ENCODE results near the gene TIMD4.
"Not testable (repeated sequence)": the region's sequence is repeated elsewhere in the genome, so short reads cannot be mapped to it uniquely, and the experiment has no call there.

Gene TIMD4

GRCh38 chr5:156974328-156974727, 11.3 kb upstream of the TIMD4 start:
- TF ChIP-seq CTCF (IDR thresholded peaks at IDR 0.05; ENCODE audit: low read depth, low read length): no peak
- no peak for TF ChIP-seq POLR2A (IDR thresholded peaks at IDR 0.05; ENCODE audit: extremely low read depth, insufficient read length)
- no peak for TF ChIP-seq MAX (IDR thresholded peaks at IDR 0.05; ENCODE audit: low read depth, low read length)
- no peak for TF ChIP-seq MYC (IDR thresholded peaks at IDR 0.05; ENCODE audit: low read depth, low read length)
- DNase-seq (ENCODE audit: low read depth): no peak
- no peak overlapping the region for H3K4me3 ChIP-seq (ENCODE audit: low read depth, low read length)

DNA sequence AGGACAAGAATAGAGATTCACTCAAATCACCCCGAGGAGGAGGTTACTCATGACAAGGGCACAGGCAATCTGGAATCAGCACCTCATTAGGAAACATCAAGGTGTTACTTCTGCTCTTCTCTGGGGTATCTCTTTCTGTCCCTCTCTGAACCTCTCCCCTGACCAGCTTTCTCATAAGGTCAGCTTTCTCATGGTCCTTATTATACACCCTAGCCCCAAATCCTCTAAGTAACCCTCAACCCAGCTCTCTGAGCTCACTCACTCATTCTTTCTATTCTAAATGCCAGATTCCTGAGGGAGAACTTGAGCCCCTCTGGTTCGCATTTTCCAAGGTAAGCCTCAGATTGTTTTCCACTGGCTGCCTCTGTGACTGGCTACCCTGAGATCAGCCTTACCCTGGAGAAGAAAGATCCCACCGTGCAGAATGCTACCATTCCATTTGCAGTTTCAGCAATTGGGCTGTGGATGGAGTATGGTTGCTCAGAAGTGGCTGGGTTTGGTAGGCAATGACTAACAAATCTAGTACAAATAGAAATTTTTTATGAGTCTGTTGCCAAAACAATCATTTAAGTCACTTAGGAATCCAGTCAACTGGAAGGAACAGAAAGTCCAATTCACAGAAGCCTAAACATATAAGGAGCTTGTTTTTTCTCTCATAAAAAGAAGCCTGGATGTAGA, 9.0 kb upstream of the TIMD4 start:
- DNase-seq (ENCODE audit: low read depth): no peak
- TF ChIP-seq POLR2A (IDR thresholded peaks at IDR 0.05; ENCODE audit: extremely low read depth, insufficient read length) (no peak), MYC (IDR thresholded peaks at IDR 0.05; ENCODE audit: low read depth, low read length) (no peak)
- no peak overlapping the region for H3K4me3 ChIP-seq (ENCODE audit: low read depth, low read length)

DNA sequence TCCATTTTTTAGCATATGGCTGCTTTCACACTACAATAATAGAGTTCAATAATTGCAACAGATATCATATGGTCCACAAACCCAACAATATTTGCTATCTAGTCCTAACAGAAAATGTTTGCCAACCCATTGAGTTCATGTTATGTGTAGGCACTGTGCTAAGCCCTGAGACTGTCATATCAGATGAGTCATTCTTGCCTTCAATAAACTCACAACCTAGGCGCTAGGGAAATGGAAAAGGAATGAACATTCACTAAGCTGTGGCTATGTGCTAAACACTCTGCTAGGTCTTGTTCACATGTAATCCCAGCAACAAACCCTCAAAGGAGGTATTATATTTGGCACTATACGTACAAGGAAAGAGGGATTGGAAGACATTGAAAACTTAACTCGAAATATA, 8.4 kb upstream of the TIMD4 start:
- DNase-seq (ENCODE audit: low read depth): no peak
- no peak overlapping the region for H3K4me3 ChIP-seq (ENCODE audit: low read depth, low read length)
- TF ChIP-seq MYC (IDR thresholded peaks at IDR 0.05; ENCODE audit: low read depth, low read length): no peak

DNA sequence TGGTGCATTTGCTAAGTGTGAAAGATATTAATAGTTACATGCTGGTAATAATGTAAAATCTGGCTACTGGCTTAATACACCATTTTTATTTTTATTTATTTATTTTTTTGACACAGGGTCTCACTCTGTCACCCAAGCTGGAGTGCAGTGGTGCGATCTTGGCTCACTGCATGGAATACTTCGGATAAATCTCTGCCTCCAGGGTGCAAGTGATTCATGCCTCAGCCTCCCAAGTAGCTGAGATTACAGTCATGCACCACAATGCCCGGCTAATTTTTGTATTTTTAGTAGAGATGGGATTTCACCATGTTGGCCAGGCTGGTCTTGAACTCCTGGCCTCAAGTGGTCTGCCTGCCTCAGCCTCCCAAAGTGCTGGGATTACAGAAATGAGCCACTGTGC, 4.4 kb upstream of the TIMD4 start:
- not testable (repeated sequence) for DNase-seq (ENCODE audit: low read depth); H3K4me3 ChIP-seq (ENCODE audit: low read depth, low read length)

- TF ChIP-seq MAX (IDR thresholded peaks at IDR 0.05; ENCODE audit: low read depth, low read length) (no peak), CTCF (IDR thresholded peaks at IDR 0.05; ENCODE audit: low read depth, low read length) (no peak), MYC (IDR thresholded peaks at IDR 0.05; ENCODE audit: low read depth, low read length) (no peak), POLR2A (IDR thresholded peaks at IDR 0.05; ENCODE audit: extremely low read depth, insufficient read length) (no peak)
- H3K4me3 ChIP-seq (ENCODE audit: low read depth, low read length): no peak overlapping the region
- no peak for DNase-seq (ENCODE audit: low read depth)
Measured at GRCh38 chr5:156956321-156956720, 6.7 kb downstream of the TIMD4 start.

DNA sequence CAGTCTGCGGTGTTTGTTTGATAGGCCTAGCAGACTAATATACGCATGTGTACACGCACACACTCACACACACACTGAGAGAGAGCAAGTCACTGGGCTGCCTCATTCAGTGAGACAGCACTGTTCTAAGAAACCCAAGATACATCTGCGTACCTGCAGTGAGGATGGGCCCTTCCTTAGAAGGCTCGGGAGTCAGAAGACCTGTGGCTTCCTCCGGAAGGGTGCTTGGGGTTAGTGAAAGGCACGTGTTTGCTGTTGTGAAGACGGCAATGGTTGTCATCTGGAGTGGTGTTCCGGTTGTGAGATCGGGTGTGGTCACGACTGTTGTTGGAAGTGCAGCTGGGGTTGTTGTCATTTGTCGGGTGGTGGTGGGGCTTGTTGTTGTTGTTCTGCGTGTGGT, 11.7 kb downstream of the TIMD4 start:
- DNase-seq (ENCODE audit: low read depth): no peak
- TF ChIP-seq CTCF (IDR thresholded peaks at IDR 0.05; ENCODE audit: low read depth, low read length): no peak
- TF ChIP-seq MAX (IDR thresholded peaks at IDR 0.05; ENCODE audit: low read depth, low read length): no peak
- TF ChIP-seq MYC (IDR thresholded peaks at IDR 0.05; ENCODE audit: low read depth, low read length): no peak
- TF ChIP-seq POLR2A (IDR thresholded peaks at IDR 0.05; ENCODE audit: extremely low read depth, insufficient read length): no peak

GRCh38 chr5:156950716-156951115, 12.3 kb downstream of the TIMD4 start:
- TF ChIP-seq CTCF (IDR thresholded peaks at IDR 0.05; ENCODE audit: low read depth, low read length) (no peak), MYC (IDR thresholded peaks at IDR 0.05; ENCODE audit: low read depth, low read length) (no peak), POLR2A (IDR thresholded peaks at IDR 0.05; ENCODE audit: extremely low read depth, insufficient read length) (no peak), MAX (IDR thresholded peaks at IDR 0.05; ENCODE audit: low read depth, low read length) (no peak)
- H3K4me3 ChIP-seq (ENCODE audit: low read depth, low read length): no peak overlapping the region
- no peak for DNase-seq (ENCODE audit: low read depth)

More for the DNA sequence above, 11.7 kb downstream of the TIMD4 start:
- H3K4me3 ChIP-seq (ENCODE audit: low read depth, low read length): no peak overlapping the region

Measured in NB4 (cell line).